ENCODE measurements around the gene LSM14A.

LSM14A gene

GRCh38 chr19:34269081-34269480 lies 96.8 kb downstream of the LSM14A start:
- no peak for TF ChIP-seq CTCF (IDR thresholded peaks at IDR 0.05; ENCODE audit: control insufficient read depth, extremely low read depth, insufficient read depth)
- DNase-seq (ENCODE audit: low read depth): no peak
- no peak overlapping the region for H3K4me3 ChIP-seq (ENCODE audit: low read depth, low read length)

GRCh38 chr19:34269489-34269888 lies 97.2 kb downstream of the LSM14A start:
- DNase-seq (ENCODE audit: low read depth): no peak
- H3K4me3 ChIP-seq (ENCODE audit: low read depth, low read length): no peak overlapping the region
- TF ChIP-seq CTCF (IDR thresholded peaks at IDR 0.05; ENCODE audit: control insufficient read depth, extremely low read depth, insufficient read depth): no peak

GRCh38 chr19:34269968-34270621 lies 97.8 kb downstream of the LSM14A start:
- no peak overlapping the region for H3K4me3 ChIP-seq (ENCODE audit: low read depth, low read length)

GRCh38 chr19:34273121-34273520 lies 100.8 kb downstream of the LSM14A start:
- TF ChIP-seq CTCF (IDR thresholded peaks at IDR 0.05; ENCODE audit: control insufficient read depth, extremely low read depth, insufficient read depth): no peak
- no peak for DNase-seq (ENCODE audit: low read depth)

More at GRCh38 chr19:34269968-34270621, 97.8 kb downstream of the LSM14A start:
- TF ChIP-seq CTCF (IDR thresholded peaks at IDR 0.05; ENCODE audit: control insufficient read depth, extremely low read depth, insufficient read depth): no peak
- DNase-seq (ENCODE audit: low read depth): no peak

GRCh38 chr19:34274284-34274826 lies 102.1 kb downstream of the LSM14A start:
- no peak overlapping the region for H3K4me3 ChIP-seq (ENCODE audit: low read depth, low read length)
- no peak for TF ChIP-seq CTCF (IDR thresholded peaks at IDR 0.05; ENCODE audit: control insufficient read depth, extremely low read depth, insufficient read depth)
- DNase-seq (ENCODE audit: low read depth): no peak

More at GRCh38 chr19:34273121-34273520, 100.8 kb downstream of the LSM14A start:
- H3K4me3 ChIP-seq (ENCODE audit: low read depth, low read length): no peak overlapping the region

- no peak for DNase-seq (ENCODE audit: low read depth)
- no peak overlapping the region for H3K4me3 ChIP-seq (ENCODE audit: low read depth, low read length)
- no peak for TF ChIP-seq CTCF (IDR thresholded peaks at IDR 0.05; ENCODE audit: control insufficient read depth, extremely low read depth, insufficient read depth)
These were observed 102.7 kb downstream of the LSM14A start for GRCh38 chr19:34274827-34275625.

Data from LNCaP clone FGC (cell line).